B cell (primary cell): ENCODE results near the gene ZDHHC15. TPM values are rescaled to one million over a fixed set of nuclear protein-coding genes. Genes with fewer than 3 reads are reported as not detected.

Experiments
- ATAC-seq: fragments of 200-7000 bp; cut with Tn5 transposase; one replicate; pipeline ENCODE4 v1.10.0; 2021; ENCODE audit warnings: low read depth, mild to moderate bottlenecking, moderate number of reproducible peaks, moderate library complexity
- CTCF ChIA-PET: fragments of 350-600 bp; sonication (Branson Sonifier 250); formaldehyde crosslinking; loops from one replicate; lab custom pipeline; 2021; ENCODE audit warnings: antibody characterized with exemption, inconsistent platforms; lab: Charles Lee
- POLR2A ChIA-PET: fragments of 350-600 bp; sonication (Branson Sonifier 250); formaldehyde crosslinking; loops from one replicate; lab custom pipeline; 2021; ENCODE audit warnings: antibody characterized with exemption; lab: Charles Lee
- DNase-seq: peaks from one replicate; pipeline ENCODE4 v3.0.0; 2013
- H2AFZ ChIP-seq: 2 replicates; pipeline ENCODE4 v1.6.1; 2012; ENCODE audit warnings: mild to moderate bottlenecking, low read depth, low read length; ENCODE audit not compliant: insufficient read depth, poor library complexity, severe bottlenecking
- H3K27ac ChIP-seq, 2 donors: 1 replicate in 1 of 2; 2 replicates in 1 of 2; pipeline ENCODE4 v1.5.1; 2012 to 2013; ENCODE audit warnings: low read length in 2 of 2, mild to moderate bottlenecking in 2 of 2, moderate library complexity in 1 of 2
- H3K27me3 ChIP-seq, 4 experiments: fragments of 200-600 bp in 1 of 4; sonication (generic) in 1 of 4; replicated peaks in 1 of 4; 1 replicate in 2 of 4; 2 replicates in 2 of 4; pipeline versions ENCODE4 v1.6.1 to v1.7.0; 2013 to 2016; ENCODE audit warnings: low read length in 3 of 4, mild to moderate bottlenecking in 2 of 4, mixed read lengths in 1 of 4, moderate library complexity in 1 of 4; ENCODE audit not compliant: insufficient read depth in 4 of 4, control insufficient read depth in 3 of 4; ENCODE audit errors: control extremely low read depth in 1 of 4
- H3K36me3 ChIP-seq, 2 experiments: replicated peaks in 1 of 2; 1 replicate in 1 of 2; 2 replicates in 1 of 2; pipeline versions ENCODE4 v1.6.1 to v1.7.1; 2013; ENCODE audit warnings: low read length in 1 of 2; ENCODE audit not compliant: insufficient read depth in 2 of 2, control insufficient read depth in 1 of 2; ENCODE audit errors: control extremely low read depth in 1 of 2, extremely low read depth in 1 of 2
- H3K4me1 ChIP-seq, 2 donors: fragments of 200-600 bp in 1 of 2; sonication (generic) in 1 of 2; 1 replicate in 1 of 2; 2 replicates in 1 of 2; pipeline versions ENCODE4 v1.5.1 to v1.6.1; 2013 to 2017; ENCODE audit warnings: low read length in 2 of 2; ENCODE audit not compliant: control insufficient read depth in 2 of 2, insufficient read depth in 2 of 2
- H3K4me2 ChIP-seq: replicated peaks from 2 replicates; pipeline ENCODE3; 2012; ENCODE audit warnings: mild to moderate bottlenecking, low read depth, low read length; ENCODE audit not compliant: poor library complexity, severe bottlenecking
- H3K4me3 ChIP-seq, 5 experiments: fragments of 200-600 bp in 1 of 5; sonication (generic) in 1 of 5; 1 replicate in 3 of 5; 2 replicates in 2 of 5; pipeline versions ENCODE4 v1.5.1 to v1.7.0; 2011 to 2016; ENCODE audit warnings: low read length in 4 of 5, mild to moderate bottlenecking in 4 of 5, low read depth in 2 of 5, control low read depth in 1 of 5, moderate library complexity in 1 of 5; ENCODE audit not compliant: insufficient read depth in 1 of 5; ENCODE audit errors: control extremely low read depth in 1 of 5, extremely low read depth in 1 of 5
- H3K79me2 ChIP-seq: fragments of 200-600 bp; sonication (generic); one replicate; pipeline ENCODE4 v1.6.0; 2016; ENCODE audit warnings: low read length; ENCODE audit not compliant: control insufficient read depth, insufficient read depth
- H3K9ac ChIP-seq: fragments of 200-600 bp; sonication (generic); 2 replicates; pipeline ENCODE4 v1.6.1; 2017; ENCODE audit warnings: mild to moderate bottlenecking, low read length, moderate library complexity
- H3K9me3 ChIP-seq, 3 donors: one replicate each; pipeline versions ENCODE4 v1.6.1 to v1.7.1; 2013; ENCODE audit warnings: low read length in 2 of 3; ENCODE audit not compliant: control insufficient read depth in 2 of 3, insufficient read depth in 1 of 3; ENCODE audit errors: control extremely low read depth in 1 of 3
- H4K20me1 ChIP-seq: 2 replicates; pipeline ENCODE4 v1.6.0; 2012; ENCODE audit warnings: mild to moderate bottlenecking, low read length; ENCODE audit not compliant: insufficient read depth, control insufficient read depth, poor library complexity, severe bottlenecking
- H3K27ac Mint-ChIP-seq: one replicate; pipeline ENCODE4 v1.8.0; 2021; ENCODE audit warnings: mixed read lengths
- H3K27me3 Mint-ChIP-seq: one replicate; pipeline ENCODE4 v1.8.0; 2021; ENCODE audit warnings: mixed read lengths
- H3K4me1 Mint-ChIP-seq: one replicate; pipeline ENCODE4 v1.8.0; 2021; ENCODE audit warnings: mixed read lengths
- H3K4me3 Mint-ChIP-seq: one replicate; pipeline ENCODE4 v1.8.0; 2021; ENCODE audit warnings: mixed read lengths
- H3K9me3 Mint-ChIP-seq: one replicate; pipeline ENCODE4 v1.8.0; 2022; ENCODE audit warnings: mixed read lengths; ENCODE audit not compliant: insufficient read depth
- CTCF ChIP-seq: fragments of 200-600 bp; IDR thresholded peaks from one replicate; pipeline ENCODE4 v1.8.0; 2022; ENCODE audit warnings: antibody characterized with exemption, mild to moderate bottlenecking
- EZH2 ChIP-seq: IDR thresholded peaks from 2 replicates; pipeline ENCODE4 v1.6.1; 2012; ENCODE audit warnings: borderline replicate concordance, low read depth, mild to moderate bottlenecking, moderate library complexity, low read length; ENCODE audit not compliant: insufficient read depth, poor library complexity, severe bottlenecking
- WGBS: methylation state at CpG from one replicate; pipeline ENCODE4 v1.1.5; 2013; ENCODE audit warnings: missing lambda C conversion rate; ENCODE audit not compliant: insufficient coverage; 5-methylcytosine and 5-hydroxymethylcytosine counted together
- intact Hi-C: fragments of 100-400 bp; cut with micrococcal nuclease; formaldehyde crosslinking; loops from one replicate; pipeline ENCODE4 v1.10.0; 2022
- polyA plus RNA-seq: library from polyadenylated mRNA; depleted of rRNA; stranded (reverse); fragments of >200 nt; gene quantifications from 2 replicates; pipeline ENCODE4 v1.2.3, GENCODE V29; 2012
- total RNA-seq, 2 donors: library from RNA; stranded (reverse); fragments of 120-200 nt in 1 of 2; gene quantifications; 1 replicate in 1 of 2; 2 replicates in 1 of 2; pipeline versions ENCODE4 v1.2.3 to v1.2.4, GENCODE V29; 2013 to 2022

Gene ZDHHC15
- total and polyA plus RNA-seq, 2 donors (not counting 1 experiment from before 2014, with no cell fraction given), result 0.03 TPM; not detected in 1

- Histone ChIP-seq H3K27ac (no peak overlapping the region), H3K79me2 (no peaks in the 10 kb centered on the region), H3K36me3 (peaks cover 0 to 4% of the 10 kb centered on the region in 2 experiments), H3K4me3 (no peak overlapping the region), H3K27me3 (no peaks in the 10 kb centered on the region), H3K9me3 (peaks cover 0 to 3% (median 0%) of the 10 kb centered on the region in 3 donors), H2AFZ (no peak overlapping the region), H3K4me1 (no peaks in the 10 kb centered on the region), H3K4me2 (no peak overlapping the region), H4K20me1 (no peaks in the 10 kb centered on the region), H3K9ac (no peak overlapping the region)
- DNase-seq, result no peak
- intact Hi-C loops, result no loop called here
- Mint-ChIP-seq H3K27me3 (no peaks in the 10 kb centered on the region), H3K4me3 (no peak overlapping the region), H3K4me1 (no peaks in the 10 kb centered on the region), H3K9me3 (peaks cover 3% of the 10 kb centered on the region), H3K27ac (no peak overlapping the region)
- no peak for ATAC-seq
- TF ChIP-seq CTCF (no peak), EZH2 (no peak)
- WGBS, result 95% methylated on average over 4 of the region's 16 CpGs
- ChIA-PET POLR2A (no interaction called here), CTCF (no interaction called here)
Measured at GRCh38 chrX:75327607-75328006, 195.2 kb downstream of the ZDHHC15 start.

Other genes with a start within 250 kb of the ZDHHC15 start
- 20.9 and 27.6 TPM in 2 replicates for gene UPRT, start 249.0 kb downstream of the ZDHHC15 start, total RNA-seq
- 11.2 and 12.7 TPM in 2 replicates for gene UPRT, start 249.0 kb downstream of the ZDHHC15 start, polyA plus RNA-seq